Parietal lobe (tissue), 1 donor: ENCODE measurements around the gene SLC6A17. TPM values are rescaled to one million over a fixed set of nuclear protein-coding genes. Genes with fewer than 3 reads are reported as not detected.

ENCODE experiments used
- total RNA-seq: library from RNA; depleted of rRNA; stranded (reverse); fragments of >200 nt; gene quantifications from one replicate; pipeline ENCODE4 v1.2.3, GENCODE V29; 2014

The SLC6A17 gene
- total RNA-seq, result 27.2 TPM

GRCh38 chr1:110150330-110151174 is at the start of gene SLC6A17:
Gene SLC6A17 (plus strand): TSS chr1:110150494. CDS start chr1:110166930, 16,436 bp downstream.

GRCh38 chr1:110112143-110112542 is 38.2 kb upstream of the SLC6A17 start, which contains the start of gene UBL4B:
Gene UBL4B (plus strand): TSS chr1:110112443. CDS start chr1:110112535, 92 bp downstream.

GRCh38 chr1:110209715-110210603 is 59.7 kb downstream of the SLC6A17 start, which contains the start of gene KCNC4:
Gene KCNC4 (plus strand): TSS chr1:110210314. CDS start chr1:110211500, 1,186 bp downstream.

Other genes with a start within 250 kb of the SLC6A17 start
- 3.8 TPM for gene CSF1, start 239.6 kb upstream of the SLC6A17 start, total RNA-seq
- gene AHCYL1, start 165.7 kb upstream of the SLC6A17 start, total RNA-seq, result 37.6 TPM
- 165 TPM for gene STRIP1, start 115.9 kb upstream of the SLC6A17 start, total RNA-seq
- not detected for gene ALX3, start 79.8 kb upstream of the SLC6A17 start, total RNA-seq
- not detected for gene UBL4B, start 38.1 kb upstream of the SLC6A17 start, total RNA-seq
- 5.9 TPM for gene KCNC4, start 59.8 kb downstream of the SLC6A17 start, total RNA-seq
- 74.5 TPM for gene RBM15, start 188.9 kb downstream of the SLC6A17 start, total RNA-seq
- gene SLC16A4, start 240.5 kb downstream of the SLC6A17 start, total RNA-seq, result 4.7 TPM